ENCODE measurements around the gene DPEP3.

The DPEP3 gene

GRCh38 chr16:67928561-67929364 is 51.5 kb downstream of the DPEP3 start:
- peak; percentile 76 for DNase-seq

- DNase-seq: no peak
Measured at GRCh38 chr16:67928147-67928546, 52.2 kb downstream of the DPEP3 start.

GRCh38 chr16:67927131-67927941 is 53.0 kb downstream of the DPEP3 start:
- no peak for DNase-seq

- no peak for DNase-seq
Measured at GRCh38 chr16:67926181-67926750, 54.0 kb downstream of the DPEP3 start.

Data from activated CD4-positive, alpha-beta T cell treated with anti-CD3 and anti-CD28 coated beads, Interleukin-2, amount 50 U/mL, for 1 hour (primary cell).